ENCODE results near the gene IL17RD.

Gene IL17RD

DNA sequence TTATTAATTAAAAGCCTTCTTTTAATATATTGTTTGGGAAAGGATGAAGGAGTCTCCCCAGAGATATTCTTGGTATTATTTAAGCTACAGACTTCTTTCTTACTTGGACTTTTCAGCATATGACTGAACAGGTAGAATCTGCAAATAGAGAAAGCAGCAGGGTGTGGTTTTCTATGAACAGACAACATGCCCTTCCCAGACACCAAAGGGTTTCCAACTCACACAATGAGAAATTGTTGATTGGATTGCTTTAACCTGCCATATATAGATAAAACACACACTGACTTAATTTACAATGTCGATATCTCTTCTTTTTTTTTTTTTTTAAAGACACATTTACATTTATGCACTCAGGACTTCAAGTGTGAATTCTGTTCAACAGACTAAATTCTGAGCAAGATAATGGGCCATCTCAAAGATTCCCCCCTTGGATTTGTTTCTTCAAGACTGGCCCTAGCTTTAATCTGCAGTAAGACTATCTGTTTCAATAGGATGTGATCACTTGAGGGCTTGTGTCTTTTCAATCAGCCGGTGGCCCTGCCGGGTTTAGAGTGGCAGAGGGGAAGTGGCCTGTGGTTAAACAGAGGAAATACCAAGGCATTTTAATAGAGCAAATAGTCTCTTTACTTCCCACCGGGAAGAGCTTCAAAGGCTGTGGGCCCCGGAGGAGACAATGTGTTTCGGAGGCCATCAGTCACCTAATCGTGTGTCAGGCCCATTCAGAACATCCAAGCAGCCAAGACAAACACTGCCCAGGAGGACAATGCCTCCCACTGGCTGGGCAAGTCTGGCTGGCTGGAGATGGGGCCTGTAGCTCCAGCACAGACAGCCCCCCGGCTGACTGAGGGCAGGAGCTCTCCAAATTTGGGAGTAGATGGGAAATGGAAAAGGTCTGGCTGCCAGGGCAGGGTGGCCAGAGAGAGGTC is 6.1 kb downstream of the IL17RD start:
- DNase-seq = no peak

DNA sequence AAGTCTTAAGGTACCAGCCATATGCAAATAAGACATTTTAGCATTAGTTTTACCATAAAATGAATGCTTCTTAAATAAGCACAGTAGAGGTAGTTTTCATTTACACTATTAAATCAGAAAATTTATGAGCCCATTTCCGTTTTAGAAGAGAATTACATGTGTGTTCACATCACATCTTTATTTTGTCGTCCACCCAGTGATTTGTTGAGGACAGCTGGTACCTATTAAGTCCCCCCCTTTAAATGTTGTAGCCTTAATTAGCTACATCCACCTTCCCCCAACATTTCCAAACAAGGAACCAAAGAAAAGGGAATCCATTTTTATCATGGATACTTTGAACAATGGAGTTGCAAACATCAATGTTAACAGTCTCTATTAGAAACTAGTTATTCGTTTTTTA is 6.8 kb downstream of the IL17RD start:
- DNase-seq = no peak

DNA sequence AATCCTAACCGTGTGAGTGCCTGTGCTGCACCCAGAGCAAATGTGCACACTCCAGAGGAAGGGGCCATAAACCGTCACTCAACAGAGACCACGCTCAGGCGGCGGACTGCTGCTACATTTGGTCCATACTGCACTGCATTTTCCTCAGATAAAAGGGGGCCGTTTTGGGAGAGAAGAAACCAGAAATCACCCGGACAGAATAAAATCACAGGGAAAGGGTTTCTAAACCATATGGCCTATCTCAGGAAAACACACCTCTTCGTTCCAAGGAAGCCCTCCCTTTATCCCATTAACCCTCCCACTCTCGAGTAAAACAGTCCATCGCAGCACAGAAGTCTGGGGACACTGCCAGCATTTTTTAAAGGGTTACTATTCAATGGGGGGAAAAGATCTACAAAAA is 7.6 kb downstream of the IL17RD start:
- no peak for DNase-seq

GRCh38 chr3:57155310-57155643 is 9.9 kb downstream of the IL17RD start:
- no peak for DNase-seq

DNA sequence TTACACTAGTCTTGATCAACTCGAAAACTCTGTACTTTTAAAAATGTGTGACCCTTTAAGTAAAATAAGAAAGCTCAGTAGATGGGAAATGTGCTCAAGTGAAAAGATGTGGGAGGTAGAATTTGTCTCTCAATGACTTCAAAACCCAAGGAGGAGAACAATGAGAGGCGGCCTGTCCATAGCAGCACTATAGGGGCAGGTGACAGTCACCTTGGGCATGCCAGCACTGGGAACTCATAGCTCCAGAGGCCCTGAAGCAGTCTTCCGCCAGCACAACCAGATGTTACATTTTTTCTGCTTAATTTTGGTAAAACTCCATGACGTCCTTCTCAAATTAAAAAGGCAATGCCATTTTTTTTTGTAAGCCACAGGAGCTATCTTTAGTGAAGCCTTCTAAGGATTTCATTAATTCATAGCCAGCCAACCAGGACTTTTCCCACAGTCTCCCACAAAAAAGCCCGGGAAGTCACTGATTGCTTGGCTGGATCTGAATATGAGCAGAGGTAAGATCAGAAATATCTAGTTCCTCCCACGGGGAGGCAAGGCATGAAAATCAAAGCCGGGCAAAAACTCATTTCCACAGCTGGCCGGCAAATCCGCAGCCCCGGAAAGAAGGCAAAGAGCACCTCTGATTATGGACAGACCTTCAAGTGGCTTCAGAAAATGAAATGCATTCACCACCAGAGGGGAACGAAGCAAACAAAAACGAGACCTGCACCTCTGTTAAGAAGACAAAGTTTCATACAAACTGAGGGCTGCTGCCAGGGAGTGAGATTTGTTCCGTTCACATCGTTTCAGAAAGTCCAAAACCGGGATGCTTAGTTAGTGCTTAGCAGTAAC is 10.5 kb downstream of the IL17RD start:
- no peak for DNase-seq

DNA sequence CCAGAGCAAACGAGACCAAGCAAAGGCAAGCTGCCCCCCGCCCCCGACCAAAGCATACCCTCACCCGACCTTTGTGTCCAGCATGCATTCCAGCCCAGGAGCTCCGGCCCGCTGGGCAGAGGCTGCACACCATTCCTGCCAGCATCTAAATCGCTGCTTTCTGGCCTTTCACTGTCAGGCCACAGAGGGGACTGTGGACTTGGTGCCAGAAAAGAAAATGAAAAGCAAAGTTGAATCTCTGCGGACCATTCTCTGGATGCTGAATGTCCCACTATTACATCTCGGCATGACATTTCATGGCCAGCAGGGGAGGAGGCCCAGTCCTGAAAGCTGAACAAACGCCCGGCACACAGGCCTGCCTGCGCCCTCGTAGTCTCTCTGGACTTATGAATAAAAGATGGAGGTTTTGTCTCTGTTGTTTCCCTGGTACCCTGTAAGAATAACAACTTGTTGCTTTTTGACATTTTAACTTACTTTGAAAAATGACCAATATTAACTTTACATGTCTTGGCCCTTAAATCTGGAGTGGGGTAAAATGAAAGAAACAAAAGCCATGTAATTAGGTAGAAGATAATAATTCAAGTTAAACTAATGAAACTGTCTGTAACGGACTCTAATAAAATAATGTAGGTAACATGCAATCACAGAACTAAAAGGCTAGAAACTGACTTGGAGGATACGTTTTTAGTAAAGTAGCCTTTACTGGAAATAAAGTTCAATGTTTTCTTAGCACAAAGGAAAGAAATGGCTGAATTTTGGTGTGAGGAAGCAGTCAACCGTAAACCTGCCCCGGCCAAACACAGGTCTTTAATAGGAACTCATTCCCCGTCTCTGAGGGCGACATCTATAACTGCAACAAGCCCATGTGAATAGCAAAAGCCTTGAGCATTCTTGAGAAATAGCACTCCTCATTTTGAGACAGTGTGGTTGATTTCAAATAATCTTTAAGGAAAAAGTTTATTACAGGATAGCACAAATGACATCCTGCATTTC is 12.7 kb downstream of the IL17RD start:
- DNase-seq = no peak

DNA sequence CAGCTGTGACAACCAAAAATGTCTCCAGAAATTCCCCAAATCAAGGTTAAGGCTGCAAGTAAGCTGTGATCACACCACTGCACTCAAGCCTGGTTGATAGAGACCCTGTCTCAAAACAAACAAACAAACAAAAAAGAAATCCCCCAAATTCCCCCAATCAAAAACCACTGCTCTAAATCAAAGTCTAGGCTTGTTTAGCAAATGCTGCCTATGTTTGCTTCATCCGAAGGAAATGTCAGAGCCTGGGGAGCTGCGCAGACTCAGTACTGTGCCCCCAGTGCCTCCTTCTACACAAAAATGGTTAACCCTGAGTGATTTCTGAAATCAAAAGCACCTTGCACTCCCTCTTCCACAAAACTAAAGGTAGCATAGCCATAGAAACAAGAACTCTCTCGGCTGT is 13.4 kb downstream of the IL17RD start:
- no peak for DNase-seq

- no peak for DNase-seq
Measured at GRCh38 chr3:57151021-57151449, 14.1 kb downstream of the IL17RD start.

GRCh38 chr3:57150113-57150581 is 15.0 kb downstream of the IL17RD start:
- no peak for DNase-seq

DNA sequence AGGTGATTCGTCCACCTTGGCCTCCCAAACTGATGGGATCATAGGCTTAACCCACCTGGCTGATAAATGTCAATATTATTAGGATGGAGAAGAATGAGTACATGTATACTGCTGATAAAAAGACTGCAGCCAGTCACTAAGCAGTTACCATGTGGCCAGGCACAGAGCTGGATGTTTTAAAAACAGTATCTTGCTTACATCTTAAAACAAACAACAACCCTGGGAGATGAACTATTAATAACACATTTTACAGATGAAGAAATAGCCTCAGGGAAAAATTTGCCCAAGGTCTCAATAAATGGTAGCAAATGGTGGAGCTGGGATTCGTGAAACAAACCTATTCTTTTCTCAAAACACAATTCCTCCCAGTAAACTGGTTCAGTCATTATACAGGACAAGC is 18.1 kb downstream of the IL17RD start:
- DNase-seq = no peak

DNA sequence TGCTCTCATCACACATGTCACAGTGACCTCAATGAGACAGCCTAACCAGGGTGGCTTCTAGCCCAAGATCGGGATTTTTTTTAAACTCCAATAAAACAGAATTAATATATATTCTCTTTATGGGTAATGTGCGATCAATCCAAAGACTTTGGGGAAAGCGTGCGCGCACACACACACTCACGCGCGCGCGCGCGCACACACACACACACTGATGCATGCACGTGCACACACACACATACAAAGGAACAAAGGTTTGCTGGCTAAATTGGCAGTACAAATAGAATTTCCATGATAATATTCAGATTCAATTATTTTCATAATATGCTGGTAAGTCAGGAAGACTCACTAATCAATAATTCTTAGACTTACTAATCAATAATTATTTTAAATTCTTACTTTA is 19.3 kb downstream of the IL17RD start:
- no peak for DNase-seq

DNA sequence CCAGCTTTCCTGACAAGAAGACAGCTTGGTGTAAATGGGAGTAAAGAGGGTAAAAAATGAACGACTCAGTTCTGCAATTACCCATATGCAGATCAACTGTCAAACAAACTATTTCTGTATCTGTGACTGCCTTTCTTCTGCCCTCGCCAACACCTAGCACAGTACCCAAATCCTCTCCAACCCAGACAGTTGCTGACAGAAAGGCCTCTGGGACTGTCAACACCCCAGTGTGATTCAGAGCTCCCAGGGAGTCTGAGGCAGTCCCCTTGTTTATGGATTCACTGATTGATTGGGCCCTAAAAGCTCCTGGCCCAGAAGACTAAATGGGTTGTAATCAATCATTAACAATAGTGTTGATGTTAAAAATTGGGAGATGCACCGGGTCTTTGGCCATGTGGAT is 20.2 kb downstream of the IL17RD start:
- no peak for DNase-seq

GRCh38 chr3:57143886-57144459 is 21.2 kb downstream of the IL17RD start:
- DNase-seq = no peak

- no peak for DNase-seq
Measured at GRCh38 chr3:57142411-57142723, 22.8 kb downstream of the IL17RD start.

- no peak for DNase-seq
Measured at GRCh38 chr3:57141719-57142410, 23.3 kb downstream of the IL17RD start.

DNA sequence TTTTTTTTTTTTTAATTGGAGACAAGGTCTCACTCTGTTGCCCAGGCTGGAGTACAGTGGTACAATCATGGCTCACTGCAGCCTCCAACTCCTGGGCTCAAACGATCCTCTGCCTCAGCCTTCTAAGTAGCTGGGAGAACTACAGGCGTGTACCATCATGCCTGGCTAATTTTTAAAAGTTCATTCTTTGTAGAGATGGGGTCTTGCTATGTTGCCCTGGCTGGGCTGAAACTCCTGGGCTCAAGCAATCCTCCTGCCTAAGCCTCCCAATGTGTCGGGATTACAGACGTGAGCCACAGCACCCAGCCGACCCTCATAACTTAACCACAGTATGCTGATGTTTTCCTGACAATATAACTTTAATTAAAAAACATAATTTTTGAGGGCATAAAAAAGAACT is 24.3 kb downstream of the IL17RD start:
- DNase-seq = no peak

DNA sequence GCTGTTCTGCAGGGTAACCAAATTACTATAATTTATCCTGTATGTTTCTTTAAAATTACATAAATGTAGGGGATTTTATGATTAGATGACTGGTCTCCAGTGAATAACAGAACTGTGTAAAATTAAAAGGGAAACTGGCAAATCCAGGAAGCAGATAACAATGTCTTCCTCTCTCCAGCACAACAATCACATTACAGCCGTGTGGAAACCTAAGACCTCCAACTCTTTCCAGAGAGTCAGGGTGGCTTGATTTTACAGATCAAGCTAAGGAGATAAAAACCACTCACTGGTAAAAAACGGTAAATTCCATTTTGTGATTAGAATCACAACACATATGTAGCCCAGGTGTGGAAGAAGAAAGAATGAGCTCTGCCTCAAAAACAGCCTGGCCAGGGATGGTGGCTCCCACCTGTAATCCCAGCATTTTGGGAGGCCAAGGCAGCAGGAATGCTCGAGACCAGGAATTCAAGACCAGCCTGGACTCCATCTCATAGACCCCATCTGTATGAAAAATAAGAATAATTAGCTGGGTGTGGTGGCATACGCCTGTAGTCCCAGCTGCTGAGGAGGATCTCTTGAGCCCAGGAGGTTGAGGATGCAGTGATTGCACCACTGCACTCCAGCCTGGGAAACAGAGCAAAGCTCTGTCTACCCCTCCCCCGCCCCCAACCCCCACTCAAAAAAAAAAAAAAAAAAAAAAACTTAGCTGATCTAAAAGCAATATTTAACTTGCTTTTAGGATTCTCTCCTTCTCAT is 29.0 kb downstream of the IL17RD start:
- DNase-seq = no peak

DNA sequence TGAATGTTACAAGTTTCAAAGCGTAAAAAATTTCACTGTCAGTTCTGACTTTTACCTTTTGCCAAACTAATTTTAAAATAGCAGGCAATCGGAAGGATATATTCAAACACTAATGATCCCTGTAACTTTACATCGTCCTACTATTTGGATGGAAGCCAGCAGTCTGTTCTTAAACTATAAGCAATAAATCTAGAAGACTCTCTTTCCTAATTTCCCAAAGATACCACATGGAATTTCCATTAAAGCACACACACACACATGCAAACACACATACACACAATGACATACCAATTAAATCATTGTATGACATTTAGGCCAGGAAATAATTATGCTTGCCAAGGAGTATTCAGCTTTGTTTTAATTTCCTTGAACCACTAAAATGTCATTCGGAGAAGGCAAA is 32.0 kb downstream of the IL17RD start:
- DNase-seq = no peak

GRCh38 chr3:57132674-57133073 is 32.5 kb downstream of the IL17RD start:
- no peak for DNase-seq

DNA sequence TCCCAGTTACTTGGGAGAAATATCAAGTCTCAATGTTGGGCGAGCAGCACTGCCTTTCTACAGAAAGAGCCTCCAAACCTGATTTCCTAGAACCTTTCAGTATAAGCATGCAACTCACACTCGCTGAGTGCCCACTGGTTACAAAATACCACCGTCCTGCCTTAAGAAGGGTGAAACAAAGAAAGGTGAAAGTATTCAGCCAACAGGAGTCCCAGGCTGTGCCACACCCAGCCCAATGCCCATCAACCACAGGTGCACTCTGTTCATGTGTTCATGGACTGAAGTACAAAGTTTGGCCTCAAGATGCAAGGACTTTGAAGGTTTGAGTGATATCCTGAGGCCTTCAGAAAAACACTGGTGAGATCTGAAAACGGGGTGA is 34.0 kb downstream of the IL17RD start:
- no peak for DNase-seq

- no peak for DNase-seq
Measured at GRCh38 chr3:57130571-57131209, 34.5 kb downstream of the IL17RD start.
